WTC11 (cell line): ENCODE measurements around the gene TMEM60.

ENCODE experiments used
- IRF2 ChIP-seq: sonication (generic); formaldehyde crosslinking; IDR thresholded peaks from 2 replicates; pipeline ENCODE4 v1.8.0; 2022; ENCODE audit warnings: low read depth, missing genetic modification reagents, borderline replicate concordance
- TCF7 ChIP-seq: sonication (generic); formaldehyde crosslinking; IDR thresholded peaks from 2 replicates; pipeline ENCODE4 v1.8.0; 2022; ENCODE audit warnings: mild to moderate bottlenecking, low read depth, missing genetic modification reagents, moderate library complexity
- ZNF138 ChIP-seq: sonication (generic); formaldehyde crosslinking; conservative IDR thresholded peaks from 2 replicates; pipeline ENCODE4 v1.8.1; 2022; ENCODE audit warnings: mild to moderate bottlenecking, moderate library complexity, missing genetic modification reagents
- TF ChIP-seq, protein P1 (sequence below): fragments of 200-600 bp; IDR thresholded peaks from 2 replicates; pipeline ENCODE4 v1.8.0; 2022; ENCODE audit warnings: antibody characterized with exemption
- TF ChIP-seq, protein P2 (sequence below): sonication (generic); formaldehyde crosslinking; IDR thresholded peaks from 2 replicates; pipeline ENCODE4 v1.8.1; 2022; ENCODE audit warnings: mild to moderate bottlenecking, missing genetic modification reagents, moderate library complexity, borderline replicate concordance
- TF ChIP-seq, protein P3 (sequence below): sonication (generic); formaldehyde crosslinking; IDR thresholded peaks from 2 replicates; pipeline ENCODE4 v1.8.0; 2022; ENCODE audit warnings: mild to moderate bottlenecking, missing genetic modification reagents

DNA sequence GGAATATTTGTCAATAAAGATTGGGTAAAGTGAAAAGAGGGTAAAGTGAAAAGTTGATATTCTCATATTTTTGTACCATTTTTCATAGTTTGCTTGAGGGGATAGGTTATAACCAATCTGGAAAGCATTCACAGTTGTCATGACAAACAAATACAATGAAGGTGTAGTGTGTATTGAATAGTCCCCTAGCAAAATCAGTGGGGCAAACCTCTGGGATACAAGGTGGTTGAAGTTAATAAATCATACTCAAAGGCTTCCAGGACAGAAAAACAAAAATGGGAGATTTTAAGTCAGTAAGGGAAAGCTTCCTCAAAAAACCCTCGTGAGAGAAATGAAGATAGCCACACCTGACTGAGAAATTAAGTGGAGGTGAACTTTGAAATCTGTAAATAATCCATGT, 39.7 kb upstream of the TMEM60 start:
- no peak for TF ChIP-seq TCF7 (CRISPR knock-in tag)
- no peak for TF ChIP-seq IRF2
- TF ChIP-seq, protein P1, sequence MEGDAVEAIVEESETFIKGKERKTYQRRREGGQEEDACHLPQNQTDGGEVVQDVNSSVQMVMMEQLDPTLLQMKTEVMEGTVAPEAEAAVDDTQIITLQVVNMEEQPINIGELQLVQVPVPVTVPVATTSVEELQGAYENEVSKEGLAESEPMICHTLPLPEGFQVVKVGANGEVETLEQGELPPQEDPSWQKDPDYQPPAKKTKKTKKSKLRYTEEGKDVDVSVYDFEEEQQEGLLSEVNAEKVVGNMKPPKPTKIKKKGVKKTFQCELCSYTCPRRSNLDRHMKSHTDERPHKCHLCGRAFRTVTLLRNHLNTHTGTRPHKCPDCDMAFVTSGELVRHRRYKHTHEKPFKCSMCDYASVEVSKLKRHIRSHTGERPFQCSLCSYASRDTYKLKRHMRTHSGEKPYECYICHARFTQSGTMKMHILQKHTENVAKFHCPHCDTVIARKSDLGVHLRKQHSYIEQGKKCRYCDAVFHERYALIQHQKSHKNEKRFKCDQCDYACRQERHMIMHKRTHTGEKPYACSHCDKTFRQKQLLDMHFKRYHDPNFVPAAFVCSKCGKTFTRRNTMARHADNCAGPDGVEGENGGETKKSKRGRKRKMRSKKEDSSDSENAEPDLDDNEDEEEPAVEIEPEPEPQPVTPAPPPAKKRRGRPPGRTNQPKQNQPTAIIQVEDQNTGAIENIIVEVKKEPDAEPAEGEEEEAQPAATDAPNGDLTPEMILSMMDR, result no peak
- TF ChIP-seq, protein P2, sequence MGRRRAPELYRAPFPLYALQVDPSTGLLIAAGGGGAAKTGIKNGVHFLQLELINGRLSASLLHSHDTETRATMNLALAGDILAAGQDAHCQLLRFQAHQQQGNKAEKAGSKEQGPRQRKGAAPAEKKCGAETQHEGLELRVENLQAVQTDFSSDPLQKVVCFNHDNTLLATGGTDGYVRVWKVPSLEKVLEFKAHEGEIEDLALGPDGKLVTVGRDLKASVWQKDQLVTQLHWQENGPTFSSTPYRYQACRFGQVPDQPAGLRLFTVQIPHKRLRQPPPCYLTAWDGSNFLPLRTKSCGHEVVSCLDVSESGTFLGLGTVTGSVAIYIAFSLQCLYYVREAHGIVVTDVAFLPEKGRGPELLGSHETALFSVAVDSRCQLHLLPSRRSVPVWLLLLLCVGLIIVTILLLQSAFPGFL (CRISPR knock-in tag), result no peak
- no peak for TF ChIP-seq ZNF138
- TF ChIP-seq, protein P3, sequence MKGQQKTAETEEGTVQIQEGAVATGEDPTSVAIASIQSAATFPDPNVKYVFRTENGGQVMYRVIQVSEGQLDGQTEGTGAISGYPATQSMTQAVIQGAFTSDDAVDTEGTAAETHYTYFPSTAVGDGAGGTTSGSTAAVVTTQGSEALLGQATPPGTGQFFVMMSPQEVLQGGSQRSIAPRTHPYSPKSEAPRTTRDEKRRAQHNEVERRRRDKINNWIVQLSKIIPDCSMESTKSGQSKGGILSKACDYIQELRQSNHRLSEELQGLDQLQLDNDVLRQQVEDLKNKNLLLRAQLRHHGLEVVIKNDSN (CRISPR knock-in tag), result no peak
